GM10248 (cell line): Measurements from ENCODE around the gene GSDME.

ENCODE experiments used
- CTCF ChIA-PET: fragments of 300-600 bp; sonication (Branson Sonifier 250); formaldehyde crosslinking; extraction: SDS; loops from one replicate; lab custom pipeline; 2021; ENCODE audit warnings: antibody characterized with exemption; lab: Yijun Ruan, JAX
- POLR2A ChIA-PET: fragments of 350-650 bp; sonication (Branson Sonifier 250); formaldehyde crosslinking; extraction: SDS; loops from one replicate; lab custom pipeline; 2020; ENCODE audit warnings: antibody characterized with exemption; lab: Yijun Ruan, JAX
- DNase-seq: peaks from one replicate; pipeline ENCODE4 v3.0.0; 2012; ENCODE audit errors: extremely low spot score
- CTCF ChIP-seq: IDR thresholded peaks from 2 replicates; pipeline ENCODE4 v1.5.1; 2012; ENCODE audit warnings: mild to moderate bottlenecking, low read depth; ENCODE audit errors: extremely low read depth, missing control alignments, control extremely low read depth

The GSDME gene

GRCh38 chr7:24713039-24713793 lies 44.0 kb downstream of the GSDME start:
- CTCF ChIA-PET, result interaction anchor here (2.9 to 3.9 kb wide), 3 partner anchors 9 to 380 kb away, joined by 11 to 41 read pairs (median 14); no protein-coding TSS in a partner anchor
- TF ChIP-seq CTCF, result no peak
- POLR2A ChIA-PET, result no interaction called here
- DNase-seq, result no peak

- ChIA-PET CTCF (interaction anchor here (1.2 to 2.3 kb wide), 3 partner anchors 9 to 14 kb away, joined by 4 to 12 read pairs (median 5); no protein-coding TSS in a partner anchor), POLR2A (no interaction called here)
- TF ChIP-seq CTCF, result no peak
These were observed 47.5 kb downstream of the GSDME start for GRCh38 chr7:24709585-24710360.

GRCh38 chr7:24709051-24709450 lies 48.2 kb downstream of the GSDME start:
- TF ChIP-seq CTCF, result no peak
- POLR2A ChIA-PET, result no interaction called here
- CTCF ChIA-PET, result interaction anchor here (0.9 to 2.3 kb wide), 4 partner anchors 10 to 20 kb away, joined by 4 to 12 read pairs (median 4); no protein-coding TSS in a partner anchor
- DNase-seq, result no peak

More at GRCh38 chr7:24709585-24710360, 47.5 kb downstream of the GSDME start:
- DNase-seq, result no peak

GRCh38 chr7:24707988-24708615 lies 49.2 kb downstream of the GSDME start:
- no peak for DNase-seq
- ChIA-PET POLR2A (interaction anchor here (0.7 kb wide), 1 partner anchor 12 kb away, joined by 4 read pairs; no protein-coding TSS in a partner anchor), CTCF (interaction anchor here (0.9 to 2.3 kb wide), 5 partner anchors 7 to 19 kb away, joined by 3 to 12 read pairs (median 4); no protein-coding TSS in a partner anchor)
- no peak for TF ChIP-seq CTCF

GRCh38 chr7:24706211-24707170 lies 50.8 kb downstream of the GSDME start:
- POLR2A ChIA-PET, result no interaction called here
- CTCF ChIA-PET, result interaction anchor here (0.9 to 1.6 kb wide), 4 partner anchors 9 to 387 kb away, joined by 3 to 9 read pairs (median 5); no protein-coding TSS in a partner anchor
- no peak for TF ChIP-seq CTCF
- no peak for DNase-seq
